ENCODE data around the gene TET3.

- TF ChIP-seq, protein P1, sequence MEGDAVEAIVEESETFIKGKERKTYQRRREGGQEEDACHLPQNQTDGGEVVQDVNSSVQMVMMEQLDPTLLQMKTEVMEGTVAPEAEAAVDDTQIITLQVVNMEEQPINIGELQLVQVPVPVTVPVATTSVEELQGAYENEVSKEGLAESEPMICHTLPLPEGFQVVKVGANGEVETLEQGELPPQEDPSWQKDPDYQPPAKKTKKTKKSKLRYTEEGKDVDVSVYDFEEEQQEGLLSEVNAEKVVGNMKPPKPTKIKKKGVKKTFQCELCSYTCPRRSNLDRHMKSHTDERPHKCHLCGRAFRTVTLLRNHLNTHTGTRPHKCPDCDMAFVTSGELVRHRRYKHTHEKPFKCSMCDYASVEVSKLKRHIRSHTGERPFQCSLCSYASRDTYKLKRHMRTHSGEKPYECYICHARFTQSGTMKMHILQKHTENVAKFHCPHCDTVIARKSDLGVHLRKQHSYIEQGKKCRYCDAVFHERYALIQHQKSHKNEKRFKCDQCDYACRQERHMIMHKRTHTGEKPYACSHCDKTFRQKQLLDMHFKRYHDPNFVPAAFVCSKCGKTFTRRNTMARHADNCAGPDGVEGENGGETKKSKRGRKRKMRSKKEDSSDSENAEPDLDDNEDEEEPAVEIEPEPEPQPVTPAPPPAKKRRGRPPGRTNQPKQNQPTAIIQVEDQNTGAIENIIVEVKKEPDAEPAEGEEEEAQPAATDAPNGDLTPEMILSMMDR (IDR thresholded peaks at IDR 0.05): no peak
- TF ChIP-seq POLR2AphosphoS5 (IDR thresholded peaks at IDR 0.05; ENCODE audit: insufficient read depth in 1 of 2, low read depth in 1 of 2) (no peak), POLR2A (IDR thresholded peaks at IDR 0.05) (no peak)
Measured at GRCh38 chr2:74004212-74005182, 19.8 kb downstream of the TET3 start.

Measured in vagina (tissue), 2 donors.